ENCODE measurements around the gene SNPH. TPM values are rescaled to one million over a fixed set of nuclear protein-coding genes. Genes with fewer than 3 reads are reported as not detected.

SNPH gene
- total and polyA plus RNA-seq, 8 donors = 1.1 to 4.3 (median 2.5) TPM

- WGBS, 2 donors = 83 to 85% methylated on average over 2 of the region's 2 CpGs
- ATAC-seq (no peak), FAIRE-seq (no peak), DNase-seq (no peak)
- no peak for TF ChIP-seq CTCF (IDR thresholded peaks at IDR 0.05)
- Histone ChIP-seq H3K27ac (no peak overlapping the region), H3K9me3 (no peaks in the 10 kb centered on the region), H3K27me3 (no peaks in the 10 kb centered on the region), H3K4me1 (peaks cover 0 to 7% (median 0%) of the 10 kb centered on the region in 3 donors), H3K4me3 (no peak overlapping the region), H3K36me3 (no peaks in the 10 kb centered on the region)
- intact Hi-C loops (cut with DNase I) = no loop called here
These were observed 9.8 kb downstream of the SNPH start for GRCh38 chr20:1275919-1276318.

- no peak for FAIRE-seq
- no peak for ATAC-seq
- intact Hi-C loops (cut with DNase I) = no loop called here
- Histone ChIP-seq H3K36me3 (no peaks in the 10 kb centered on the region), H3K27ac (no peak overlapping the region), H3K4me1 (peaks cover 7 to 22% (median 12%) of the 10 kb centered on the region in 3 donors), H3K27me3 (no peaks in the 10 kb centered on the region), H3K9me3 (no peaks in the 10 kb centered on the region), H3K4me3 (no peak overlapping the region)
- WGBS, 2 donors = 87 to 91% methylated on average over 8 of the region's 8 CpGs
- no peak for DNase-seq
- TF ChIP-seq CTCF (IDR thresholded peaks at IDR 0.05) = no peak
These were observed 11.6 kb downstream of the SNPH start for GRCh38 chr20:1277529-1278322.

GRCh38 chr20:1278993-1279392 lies 12.9 kb downstream of the SNPH start:
- intact Hi-C loops (cut with DNase I) = no loop called here
- 87 to 93% methylated on average over 4 of the region's 4 CpGs for WGBS, 2 donors
- no peak for TF ChIP-seq CTCF (IDR thresholded peaks at IDR 0.05)
- H3K27ac ChIP-seq = no peak overlapping the region
- no peaks in the 10 kb centered on the region for H3K36me3 ChIP-seq
- no peak for FAIRE-seq
- no peak for DNase-seq
- H3K27me3 ChIP-seq = no peaks in the 10 kb centered on the region
- no peaks in the 10 kb centered on the region for H3K9me3 ChIP-seq
- H3K4me1 ChIP-seq = peaks cover 7 to 22% (median 12%) of the 10 kb centered on the region in 3 donors
- no peak overlapping the region for H3K4me3 ChIP-seq
- no peak for ATAC-seq

- intact Hi-C loops (cut with DNase I) = no loop called here
- TF ChIP-seq CTCF (IDR thresholded peaks at IDR 0.05) = no peak
- DNase-seq (no peak), ATAC-seq (peak; percentile 19 to 47 (median 38)), FAIRE-seq (no peak)
- Histone ChIP-seq H3K27me3 (no peaks in the 10 kb centered on the region), H3K9me3 (no peaks in the 10 kb centered on the region), H3K4me1 (peaks cover 7 to 22% (median 12%) of the 10 kb centered on the region in 3 donors), H3K27ac (no peak overlapping the region), H3K36me3 (no peaks in the 10 kb centered on the region), H3K4me3 (no peak overlapping the region)
- 69 to 76% methylated on average over 6 of the region's 6 CpGs for WGBS, 2 donors
These were observed 14.4 kb downstream of the SNPH start for GRCh38 chr20:1280195-1281102.
